Thymus (tissue), 11 donors: ENCODE results near the gene CCDC137. TPM values are rescaled to one million over a fixed set of nuclear protein-coding genes. Genes with fewer than 3 reads are reported as not detected.

ENCODE experiments used
- DNase-seq, 9 donors: peaks; one replicate each; pipeline ENCODE4 v3.0.0-alpha.2; 2013; ENCODE audit warnings: low spot score in 9 of 9, low read depth in 6 of 9, missing footprints in 1 of 9
- H3K27ac ChIP-seq, 2 donors: one replicate each; pipeline ENCODE4 v1.5.1; 2013; ENCODE audit warnings: control low read depth in 1 of 2, low read depth in 1 of 2, low read length in 1 of 2, mild to moderate bottlenecking in 1 of 2, moderate library complexity in 1 of 2
- H3K27me3 ChIP-seq, 2 donors: one replicate each; pipeline ENCODE4 v1.5.1; 2013; ENCODE audit warnings: low read length in 1 of 2; ENCODE audit not compliant: control insufficient read depth in 2 of 2, insufficient read depth in 1 of 2
- H3K36me3 ChIP-seq, 2 donors: one replicate each; pipeline ENCODE4 v1.5.1; 2013; ENCODE audit warnings: low read length in 1 of 2, mild to moderate bottlenecking in 1 of 2, moderate library complexity in 1 of 2; ENCODE audit not compliant: control insufficient read depth in 2 of 2, insufficient read depth in 2 of 2
- H3K4me1 ChIP-seq, 2 donors: one replicate each; pipeline ENCODE4 v1.5.1; 2013; ENCODE audit warnings: low read length in 2 of 2; ENCODE audit not compliant: control insufficient read depth in 2 of 2, insufficient read depth in 2 of 2
- H3K4me3 ChIP-seq, 2 donors: one replicate each; pipeline ENCODE4 v1.5.1; 2013; ENCODE audit warnings: low read length in 2 of 2, control low read depth in 1 of 2, mild to moderate bottlenecking in 1 of 2
- H3K9me3 ChIP-seq, 2 donors: one replicate each; pipeline ENCODE4 v1.5.1; 2013; ENCODE audit warnings: low read length in 1 of 2, mild to moderate bottlenecking in 1 of 2; ENCODE audit not compliant: control insufficient read depth in 2 of 2, insufficient read depth in 1 of 2
- WGBS: extraction: QIAGEN DNeasy Blood & Tissue Kit; methylation state at CpG from one replicate; pipeline ENCODE4 v1.1.7; 2013; 5-methylcytosine and 5-hydroxymethylcytosine counted together
- polyA plus RNA-seq: library from polyadenylated mRNA; stranded (reverse); fragments of 200-250 nt; gene quantifications from one replicate; pipeline ENCODE4 v1.2.3, GENCODE V29; 2013
- total RNA-seq: library from RNA; stranded (reverse); fragments of 120-200 nt; gene quantifications from one replicate; pipeline ENCODE4 v1.2.4, GENCODE V29; 2013
- donor health status: healthy.

Gene CCDC137
- total and polyA plus RNA-seq, 2 donors: 14.4 to 42.5 TPM

DNA sequence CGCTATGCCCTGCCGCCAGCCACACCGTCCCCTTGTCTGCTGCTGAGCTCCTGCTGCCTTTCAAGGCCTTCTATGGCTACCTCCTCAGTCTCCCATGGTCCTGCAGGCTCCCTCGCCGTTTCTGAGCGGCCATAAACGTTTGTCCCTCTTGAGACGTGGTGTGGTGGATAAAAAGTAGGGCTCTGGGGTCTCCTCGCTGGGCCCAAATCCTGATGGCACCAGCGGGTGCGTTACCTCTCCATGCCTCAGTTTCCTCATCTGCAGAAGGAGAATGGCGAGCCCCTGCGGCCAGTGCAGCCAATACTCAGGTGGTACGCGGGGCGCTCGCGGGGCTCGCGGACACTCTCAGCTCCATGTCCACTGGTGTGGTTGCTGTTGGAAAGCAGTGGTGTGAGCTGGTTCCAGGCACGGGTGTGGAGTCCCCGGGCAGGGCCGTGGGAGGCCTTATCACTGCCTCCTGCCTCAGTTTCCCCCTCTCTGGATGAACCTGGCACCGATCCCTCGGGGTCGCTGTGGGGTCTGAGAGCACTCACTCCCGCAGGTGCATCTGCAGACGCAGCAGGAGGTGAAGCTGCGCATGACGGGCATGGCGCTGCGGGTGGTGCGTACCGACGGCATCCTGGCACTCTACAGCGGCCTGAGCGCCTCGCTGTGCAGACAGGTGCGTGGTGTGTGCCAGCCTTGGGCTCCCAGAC is 48.0 kb downstream of the CCDC137 start:
- no peak for DNase-seq
- H3K9me3 ChIP-seq: no peaks in the 10 kb centered on the region
- H3K36me3 ChIP-seq: peaks cover 9 to 18% of the 10 kb centered on the region in 2 donors
- H3K27me3 ChIP-seq: peaks cover 5 to 21% of the 10 kb centered on the region in 2 donors
- WGBS: 97% methylated on average over 39 of the region's 39 CpGs
- no peak overlapping the region for H3K27ac ChIP-seq
- peaks cover 18 to 34% of the 10 kb centered on the region in 2 donors for H3K4me1 ChIP-seq
- no peak overlapping the region for H3K4me3 ChIP-seq

DNA sequence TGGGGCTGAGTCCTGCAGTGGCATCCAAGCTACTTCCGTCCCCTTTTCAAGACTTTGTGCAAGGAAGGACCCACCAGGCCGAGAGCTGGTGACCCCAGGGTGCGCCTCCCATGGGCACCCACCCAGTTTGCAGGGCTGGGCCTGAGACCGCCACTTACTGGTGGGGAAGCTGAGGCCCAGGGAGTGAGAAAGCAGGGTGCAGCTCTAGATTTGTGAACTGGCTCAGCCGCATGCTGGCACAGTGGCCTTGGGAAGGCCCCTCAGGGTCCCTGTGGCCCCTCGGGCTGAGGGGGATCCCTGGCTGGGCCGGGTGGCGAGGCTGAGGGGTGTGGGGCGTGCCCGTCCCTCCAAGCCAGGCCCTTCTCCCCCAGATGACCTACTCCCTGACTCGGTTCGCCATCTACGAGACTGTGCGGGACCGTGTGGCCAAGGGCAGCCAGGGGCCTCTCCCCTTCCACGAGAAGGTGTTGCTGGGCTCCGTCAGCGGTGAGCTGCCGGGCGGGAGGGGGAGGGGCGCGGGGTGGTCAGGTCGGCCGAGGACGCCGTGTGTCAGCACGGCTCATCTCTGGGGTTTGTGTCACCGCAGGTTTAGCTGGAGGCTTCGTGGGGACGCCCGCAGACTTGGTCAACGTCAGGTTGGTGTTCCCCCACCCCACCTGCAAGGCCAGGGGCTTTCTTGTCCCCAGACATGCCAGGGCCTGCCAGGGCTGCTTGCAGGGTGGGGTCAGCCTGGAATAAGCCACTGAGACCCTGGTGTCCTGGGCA is 48.8 kb downstream of the CCDC137 start:
- Histone ChIP-seq H3K27ac (no peak overlapping the region), H3K9me3 (no peaks in the 10 kb centered on the region), H3K4me3 (no peak overlapping the region), H3K4me1 (peaks cover 18 to 30% of the 10 kb centered on the region in 2 donors), H3K36me3 (peaks cover 9 to 18% of the 10 kb centered on the region in 2 donors), H3K27me3 (peaks cover 4 to 15% of the 10 kb centered on the region in 2 donors)
- no peak for DNase-seq
- 98% methylated on average over 32 of the region's 32 CpGs for WGBS

DNA sequence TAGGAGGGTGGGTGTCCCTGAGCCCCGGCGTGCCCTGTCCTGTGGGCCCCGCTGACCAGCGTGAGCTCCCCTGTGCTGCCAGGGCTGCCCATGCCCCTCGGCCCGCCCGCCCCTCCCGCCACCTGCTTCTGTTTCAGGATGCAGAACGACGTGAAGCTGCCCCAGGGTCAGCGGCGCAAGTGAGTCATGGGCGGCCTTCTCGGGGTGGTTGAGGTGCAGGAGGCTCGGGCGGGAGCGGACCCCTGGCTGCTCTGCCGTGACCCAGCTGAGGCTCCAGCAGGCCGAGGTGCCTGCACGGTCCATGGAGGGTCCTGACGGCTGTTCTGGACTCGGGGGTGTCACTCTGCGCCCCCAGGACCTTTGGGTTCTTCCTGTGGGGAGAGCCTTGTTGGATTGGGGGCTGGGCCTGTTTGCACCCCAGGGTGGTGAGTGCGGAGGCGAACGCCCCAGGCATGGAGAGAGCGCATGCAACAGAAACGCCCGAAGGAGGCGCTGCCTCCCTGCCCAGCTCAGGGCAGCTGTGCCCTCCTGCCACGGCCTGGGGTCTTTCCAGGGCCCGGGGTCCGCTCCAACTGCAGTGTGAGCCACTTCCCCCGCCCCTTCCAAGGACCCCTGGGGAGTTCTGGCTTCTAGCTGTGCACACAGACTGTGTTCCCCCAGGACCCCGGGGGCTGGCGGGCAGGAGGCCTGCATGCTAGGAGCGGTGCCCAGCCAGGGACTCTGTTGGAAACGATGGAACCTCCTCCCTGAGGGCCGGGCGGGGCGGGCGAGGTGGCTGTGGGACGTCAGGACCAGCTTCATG is 49.5 kb downstream of the CCDC137 start:
- no peak overlapping the region for H3K27ac ChIP-seq
- H3K36me3 ChIP-seq: peaks cover 9 to 18% of the 10 kb centered on the region in 2 donors
- 97% methylated on average over 43 of the region's 43 CpGs for WGBS
- H3K27me3 ChIP-seq: peaks cover 0 to 7% of the 10 kb centered on the region in 2 donors
- no peaks in the 10 kb centered on the region for H3K9me3 ChIP-seq
- peaks cover 16 to 22% of the 10 kb centered on the region in 2 donors for H3K4me1 ChIP-seq
- no peak for DNase-seq
- no peak overlapping the region for H3K4me3 ChIP-seq

DNA sequence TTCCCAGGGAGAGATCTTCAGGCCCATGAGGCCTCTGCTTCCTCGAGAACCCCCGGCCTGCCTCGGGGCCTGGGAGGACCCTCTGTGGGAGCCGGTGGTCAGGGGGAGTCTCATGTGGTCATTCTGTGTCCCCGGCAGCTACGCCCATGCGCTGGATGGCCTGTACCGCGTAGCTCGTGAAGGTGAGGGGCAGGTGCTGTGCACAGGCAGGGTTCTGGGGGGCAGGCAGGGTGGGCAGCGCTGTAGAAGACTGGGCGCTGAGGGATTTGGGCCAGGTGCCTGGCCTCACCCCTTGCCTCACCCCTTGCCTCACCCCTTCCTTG is 50.1 kb downstream of the CCDC137 start:
- WGBS: 98% methylated on average over 12 of the region's 12 CpGs
- Histone ChIP-seq H3K27ac (no peak overlapping the region), H3K27me3 (peaks cover 0 to 1% of the 10 kb centered on the region in 2 donors), H3K4me1 (peaks cover 12 to 16% of the 10 kb centered on the region in 2 donors), H3K9me3 (no peaks in the 10 kb centered on the region), H3K36me3 (peaks cover 9 to 18% of the 10 kb centered on the region in 2 donors), H3K4me3 (no peak overlapping the region)
- no peak for DNase-seq

DNA sequence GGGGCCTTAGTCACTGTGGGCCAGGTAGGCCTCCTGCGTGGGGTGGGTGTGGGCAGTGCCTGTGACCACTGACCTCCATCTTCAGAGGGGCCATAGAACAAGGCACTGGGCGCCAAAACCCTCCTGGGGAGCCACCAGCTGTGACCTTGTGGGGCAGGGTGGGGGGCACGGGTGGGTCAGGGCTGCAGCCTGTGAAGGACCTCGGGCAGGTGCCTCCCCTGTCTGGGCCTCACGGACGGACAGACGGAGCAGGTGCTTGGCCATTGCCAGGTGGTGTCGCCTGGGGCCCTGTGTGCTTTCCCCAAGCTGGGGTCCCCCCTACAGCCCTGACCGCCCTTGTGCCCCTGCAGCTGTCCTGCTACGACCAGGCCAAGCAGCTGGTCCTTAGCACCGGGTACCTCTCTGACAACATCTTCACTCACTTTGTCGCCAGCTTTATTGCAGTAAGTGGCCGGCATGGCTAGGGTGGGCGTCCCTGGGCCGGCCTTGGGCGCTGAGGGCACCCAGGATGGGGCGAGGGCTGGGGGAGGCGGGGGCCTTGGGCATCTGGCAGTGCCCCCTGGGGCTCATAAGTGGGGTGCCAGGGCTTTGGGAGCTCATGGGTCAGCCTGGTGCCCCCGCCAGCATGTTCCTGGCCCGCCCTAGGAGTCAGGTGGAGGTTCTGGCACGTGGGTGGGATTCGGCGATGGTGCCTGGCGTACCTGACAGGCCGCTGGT is 50.7 kb downstream of the CCDC137 start:
- Histone ChIP-seq H3K27ac (no peak overlapping the region), H3K27me3 (peaks cover 0 to 3% of the 10 kb centered on the region in 2 donors), H3K9me3 (no peaks in the 10 kb centered on the region), H3K4me3 (no peak overlapping the region), H3K36me3 (peaks cover 9 to 18% of the 10 kb centered on the region in 2 donors), H3K4me1 (peaks cover 12 to 15% of the 10 kb centered on the region in 2 donors)
- WGBS: 98% methylated on average over 25 of the region's 25 CpGs
- no peak for DNase-seq

DNA sequence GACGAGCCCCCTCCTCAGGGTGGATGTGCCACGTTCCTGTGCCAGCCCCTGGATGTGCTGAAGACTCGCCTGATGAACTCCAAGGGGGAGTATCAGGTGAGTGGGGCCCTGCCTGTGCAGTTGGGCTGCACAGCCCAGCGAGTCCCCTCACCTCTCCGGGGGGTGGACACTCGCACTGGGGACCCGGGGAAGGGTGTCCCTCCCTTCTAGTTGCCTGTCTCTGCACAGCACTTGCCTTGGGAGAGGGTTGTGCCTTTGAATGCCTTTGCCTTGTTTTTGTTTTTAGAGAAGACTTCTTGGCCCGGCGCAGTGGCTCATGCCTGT is 51.2 kb downstream of the CCDC137 start:
- H3K27ac ChIP-seq: no peak overlapping the region
- H3K36me3 ChIP-seq: peaks cover 9 to 18% of the 10 kb centered on the region in 2 donors

DNA sequence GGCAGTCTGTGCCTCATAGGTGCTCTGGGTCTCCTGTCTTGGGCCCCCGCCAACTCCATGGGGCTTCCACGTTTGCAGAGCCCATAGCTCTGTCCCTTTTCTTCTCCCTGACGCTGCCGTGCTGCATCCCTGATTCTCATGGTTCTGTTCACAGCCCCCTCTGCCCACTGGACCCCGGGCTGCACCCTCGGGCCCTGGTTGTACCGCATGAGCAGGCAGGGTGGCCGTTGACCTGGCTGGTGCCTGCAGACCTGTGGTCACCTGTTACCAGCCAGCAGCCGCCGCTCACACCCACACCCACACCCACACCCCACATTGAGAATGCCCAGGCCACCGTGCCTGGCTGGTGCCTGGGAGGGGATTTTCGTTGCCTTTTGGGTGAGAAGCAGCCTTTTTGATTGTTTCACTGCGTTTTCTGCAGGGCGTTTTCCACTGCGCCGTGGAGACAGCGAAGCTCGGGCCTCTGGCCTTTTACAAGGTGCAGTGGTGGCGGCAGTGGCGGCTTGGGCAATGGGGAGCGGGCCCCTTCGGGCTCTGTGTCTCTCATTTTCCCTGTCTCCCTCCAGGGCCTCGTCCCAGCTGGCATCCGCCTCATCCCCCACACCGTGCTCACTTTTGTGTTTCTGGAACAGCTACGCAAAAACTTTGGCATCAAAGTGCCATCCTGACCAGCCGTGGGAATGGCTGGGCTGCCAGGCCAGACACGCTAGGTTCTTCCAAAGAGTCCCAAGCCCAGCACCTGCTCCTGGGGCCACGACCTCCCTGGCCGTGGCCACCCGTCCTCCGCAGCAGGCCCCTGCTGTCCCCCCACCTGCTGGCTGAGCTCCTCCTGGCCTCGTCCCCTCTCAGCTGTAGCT is 53.1 kb downstream of the CCDC137 start:
- DNase-seq: no peak
- H3K4me1 ChIP-seq: no peaks in the 10 kb centered on the region
- 94% methylated on average over 33 of the region's 33 CpGs for WGBS
- peaks cover 0 to 26% of the 10 kb centered on the region in 2 donors for H3K27me3 ChIP-seq
- no peaks in the 10 kb centered on the region for H3K9me3 ChIP-seq
- H3K27ac ChIP-seq: no peak overlapping the region
- H3K36me3 ChIP-seq: peaks cover 8 to 18% of the 10 kb centered on the region in 2 donors
- H3K4me3 ChIP-seq: no peak overlapping the region

More for the DNA sequence above, 51.2 kb downstream of the CCDC137 start:
- peaks cover 0 to 8% of the 10 kb centered on the region in 2 donors for H3K27me3 ChIP-seq
- 98% methylated on average over 9 of the region's 9 CpGs for WGBS
- H3K9me3 ChIP-seq: no peaks in the 10 kb centered on the region
- H3K4me1 ChIP-seq: peaks cover 8 to 12% of the 10 kb centered on the region in 2 donors
- no peak for DNase-seq
- no peak overlapping the region for H3K4me3 ChIP-seq
